ENCODE results near the gene GLI3.

DNA sequence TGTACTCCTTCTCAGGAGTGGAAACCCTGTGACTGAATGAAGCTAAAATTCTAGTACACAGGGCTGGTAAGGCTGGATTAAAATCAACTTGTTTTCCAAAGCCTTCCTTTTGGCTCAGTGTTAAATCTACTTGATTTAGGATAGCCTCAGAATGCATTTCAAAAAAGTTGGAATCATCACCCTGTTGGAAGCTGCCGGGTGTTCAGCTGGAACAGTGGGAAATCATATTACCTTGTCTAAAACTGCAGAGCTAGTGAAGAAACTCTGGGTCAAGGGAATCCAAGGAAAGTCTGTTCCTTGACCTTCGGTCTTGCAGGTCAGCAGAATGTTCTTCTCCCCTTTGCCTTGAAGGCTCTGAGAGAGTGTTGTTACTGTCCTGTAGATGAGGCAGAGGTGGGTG lies 282.0 kb downstream of the GLI3 start:
- TF ChIP-seq CTCF (IDR thresholded peaks at IDR 0.05), result no peak
- TF ChIP-seq POLR2A (IDR thresholded peaks at IDR 0.05), result no peak

All from tibial nerve (tissue), 3 donors.